HG03066 (cell line): ENCODE measurements around the gene IFT22.
"Not testable (repeated sequence)": the region's sequence is repeated elsewhere in the genome, so short reads cannot be mapped to it uniquely, and the experiment has no call there.

ENCODE experiments used
- ATAC-seq: cut with Tn5 transposase; IDR thresholded peaks from one replicate; pipeline ENCODE4 v1.9.1; 2021; ENCODE audit warnings: low read depth; ENCODE audit not compliant: unreplicated experiment

Gene IFT22

GRCh38 chr7:101319401-101319800 is 2.2 kb downstream of the IFT22 start:
- ATAC-seq, result no peak

GRCh38 chr7:101315336-101315735 is 6.3 kb downstream of the IFT22 start:
- ATAC-seq, result no peak

DNA sequence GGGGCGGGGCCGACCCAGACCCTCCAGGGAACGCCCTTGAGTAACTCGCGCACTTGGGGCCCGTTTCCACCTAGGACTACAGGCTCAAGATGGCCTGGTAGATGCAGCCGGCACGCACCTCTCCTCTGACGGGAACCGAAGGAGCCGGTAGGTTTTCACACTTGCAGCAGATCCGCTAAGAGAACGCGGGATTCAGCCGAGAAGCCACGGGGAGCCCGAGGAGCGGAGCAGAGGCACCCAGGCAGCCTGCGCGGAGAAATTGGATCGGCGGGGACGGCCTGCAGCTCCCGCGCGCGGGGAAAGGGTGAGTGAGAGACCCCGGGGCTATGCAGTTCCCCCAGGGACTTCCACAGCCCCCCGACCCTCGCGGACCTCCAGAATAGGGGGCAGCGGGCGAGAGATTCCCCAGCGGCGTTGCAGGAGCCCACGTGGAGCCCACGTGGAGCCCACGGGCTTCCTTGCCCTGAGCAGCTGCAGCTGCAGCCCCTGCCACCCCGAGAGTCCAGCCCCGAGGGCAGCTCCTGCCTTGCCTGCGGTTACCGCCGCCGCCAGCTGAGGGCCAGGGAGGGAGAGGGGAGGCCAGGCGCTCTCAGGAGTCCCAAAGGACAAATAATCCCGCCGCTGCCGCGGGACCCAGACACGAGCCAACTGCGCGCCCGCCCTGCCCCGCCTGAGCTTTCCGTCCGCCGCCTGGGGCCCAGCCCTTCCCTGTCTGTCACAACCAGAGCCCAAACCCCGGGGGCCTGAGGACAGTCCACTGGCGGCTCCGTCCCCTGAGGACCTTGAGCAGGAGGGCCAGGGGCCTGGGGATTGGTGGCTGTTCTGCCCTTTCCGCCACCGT is 13.1 kb downstream of the IFT22 start:
- no peak for ATAC-seq

- ATAC-seq, result no peak
These were observed 15.3 kb downstream of the IFT22 start for GRCh38 chr7:101306307-101306706.

DNA sequence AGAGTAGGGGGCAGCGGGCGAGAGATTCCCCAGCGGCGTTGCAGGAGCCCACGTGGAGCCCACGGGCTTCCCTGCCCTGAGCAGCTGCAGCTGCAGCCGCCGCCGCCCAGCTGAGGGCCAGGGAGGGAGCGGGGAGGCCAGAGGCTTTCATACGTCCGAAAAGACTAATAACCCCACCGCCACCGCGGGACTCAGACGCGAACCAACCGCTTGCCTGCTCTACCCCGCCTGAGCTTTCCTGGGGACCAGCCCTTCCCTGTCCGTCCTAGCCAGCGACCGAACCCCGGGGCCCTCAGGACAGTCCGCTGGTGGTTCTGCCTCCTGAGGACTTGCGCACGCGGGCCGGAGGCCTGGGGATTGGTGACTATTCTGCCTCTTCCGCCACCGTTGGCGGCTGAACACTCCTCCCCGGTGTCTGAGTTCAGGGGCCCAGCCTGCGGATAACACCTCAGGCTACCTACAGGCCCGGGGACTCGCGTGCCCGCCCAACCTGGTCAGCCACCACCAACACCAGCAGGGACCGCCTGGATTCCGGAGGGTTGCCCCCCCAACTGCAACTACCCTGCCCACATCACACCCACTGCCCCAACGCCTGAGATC is 18.4 kb downstream of the IFT22 start:
- no peak for ATAC-seq

- ATAC-seq, result no peak
These were observed 18.9 kb downstream of the IFT22 start for GRCh38 chr7:101302641-101303101.

DNA sequence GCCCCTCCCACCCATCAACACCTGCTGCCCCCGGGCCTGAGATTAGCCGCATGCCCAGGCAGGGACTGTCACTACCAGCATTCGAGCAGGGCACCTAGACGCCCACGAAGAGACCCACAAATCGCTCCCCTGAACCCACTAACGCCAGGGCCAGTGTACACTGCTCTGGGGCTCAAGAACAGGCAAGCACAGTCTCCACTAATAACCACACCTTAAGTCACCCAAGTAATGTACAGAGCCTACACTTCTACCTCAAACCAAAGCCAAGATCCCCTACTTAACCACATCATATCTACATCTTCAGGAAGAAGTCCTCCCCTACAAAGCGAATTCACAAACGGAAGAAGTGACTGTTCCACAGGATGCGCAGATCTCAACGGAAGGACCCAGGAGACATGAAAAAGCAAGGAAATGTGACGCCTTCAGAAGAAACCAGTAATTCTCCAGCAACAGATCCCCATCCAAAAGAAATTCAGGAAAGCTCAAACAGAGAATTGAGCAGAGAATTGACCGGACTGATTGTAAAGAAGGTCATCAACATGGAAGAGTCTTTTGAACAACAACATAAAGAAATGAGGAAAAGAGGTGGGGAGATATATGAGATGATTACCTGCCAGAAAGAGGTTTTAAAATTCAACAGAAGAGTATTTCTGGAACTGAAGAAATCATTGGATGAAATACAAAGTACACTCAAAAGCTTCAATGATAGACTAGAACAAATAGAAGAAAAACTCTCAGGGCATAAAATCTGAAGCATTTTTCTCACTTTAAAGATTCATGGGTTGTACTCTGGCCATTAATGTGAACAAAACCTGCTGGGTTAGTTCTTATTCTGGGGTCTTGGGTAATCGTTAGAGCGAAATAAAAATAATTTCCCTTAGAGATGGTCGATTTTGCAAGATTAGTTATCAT is 20.9 kb downstream of the IFT22 start:
- ATAC-seq, result no peak

GRCh38 chr7:101299511-101300464 is 21.8 kb downstream of the IFT22 start:
- ATAC-seq, result no peak

- no peak for ATAC-seq
These were observed 26.8 kb downstream of the IFT22 start for GRCh38 chr7:101294832-101295121.

DNA sequence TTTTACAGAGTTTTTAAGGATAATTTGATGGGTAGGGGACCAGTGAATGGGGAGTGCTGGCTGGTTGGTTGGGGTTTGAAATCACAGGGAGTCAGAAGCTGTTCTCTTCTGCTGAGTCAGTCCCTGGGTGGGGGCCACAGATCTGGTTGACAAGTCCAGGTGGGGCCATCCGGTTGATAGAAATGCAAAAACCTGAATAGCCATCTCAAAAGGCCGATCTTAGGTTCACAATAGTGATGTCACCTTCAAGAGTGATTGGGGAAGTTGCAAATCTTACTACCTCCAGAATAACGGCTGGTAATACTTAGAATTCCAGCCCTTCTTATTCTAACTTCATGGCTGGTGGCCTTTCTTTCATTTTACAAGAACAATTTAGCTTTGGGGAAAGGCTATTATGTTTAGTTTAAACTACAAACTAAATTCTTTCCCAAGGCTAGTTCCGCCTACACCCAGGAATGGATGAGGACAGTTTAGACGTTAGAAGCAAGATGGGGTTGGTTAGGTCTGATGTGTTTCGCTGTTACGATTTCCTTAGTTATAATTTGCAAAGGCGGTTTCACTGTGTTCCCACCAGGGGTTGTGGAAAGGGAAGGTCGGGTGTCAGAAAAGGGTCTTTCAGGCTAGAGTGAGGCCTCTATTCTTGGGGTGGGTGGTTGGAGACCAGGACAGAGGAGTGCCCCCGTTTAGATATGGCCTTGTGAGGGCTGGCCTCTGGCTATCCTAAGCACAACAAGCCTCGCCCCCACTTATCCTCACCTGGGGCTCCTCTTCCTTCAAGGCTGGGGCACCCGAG is 27.4 kb downstream of the IFT22 start:
- no peak for ATAC-seq

GRCh38 chr7:101293069-101294021 is 28.3 kb downstream of the IFT22 start:
- ATAC-seq, result not testable (repeated sequence)

GRCh38 chr7:101292566-101292965 is 29.0 kb downstream of the IFT22 start:
- ATAC-seq, result not testable (repeated sequence)

GRCh38 chr7:101290186-101291037 is 31.2 kb downstream of the IFT22 start:
- not testable (repeated sequence) for ATAC-seq

GRCh38 chr7:101289687-101290086 is 31.9 kb downstream of the IFT22 start:
- not testable (repeated sequence) for ATAC-seq

DNA sequence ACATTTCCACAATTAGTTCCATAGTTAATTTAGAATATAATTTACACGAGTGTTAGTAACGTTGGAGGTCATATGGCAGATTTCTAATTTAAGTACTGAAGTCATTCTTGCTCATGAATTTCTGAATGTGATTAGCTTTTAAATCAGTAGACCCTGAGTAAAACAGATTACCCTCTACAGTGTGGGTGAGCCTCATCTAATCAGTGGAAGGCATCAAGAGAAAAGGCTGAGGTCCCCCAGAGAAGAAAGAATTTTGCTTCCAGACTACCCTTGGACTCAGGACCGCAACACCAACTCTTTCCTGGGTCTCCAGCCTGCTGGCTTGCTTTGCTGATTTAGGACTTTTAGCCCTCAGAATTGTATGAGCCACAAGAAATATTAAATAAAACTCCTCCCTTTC is 33.2 kb downstream of the IFT22 start:
- ATAC-seq, result no peak

GRCh38 chr7:101287032-101287431 is 34.6 kb downstream of the IFT22 start:
- ATAC-seq, result no peak

GRCh38 chr7:101285880-101286279 is 35.7 kb downstream of the IFT22 start:
- ATAC-seq, result not testable (repeated sequence)
